Measurements from ENCODE around the gene TRIM38. TPM values are rescaled to one million over a fixed set of nuclear protein-coding genes. Genes with fewer than 3 reads are reported as not detected.

The TRIM38 gene
- total and polyA plus RNA-seq, 2 of the 13 experiments (the other 11 are each of a cell fraction or from before 2014, with no cell fraction given), result 2.5 to 3.1 TPM

- TF ChIP-seq RXRA (CRISPR knock-in tag; IDR thresholded peaks at IDR 0.05) (peak; percentile 62), UBTF (CRISPR knock-in tag; IDR thresholded peaks at IDR 0.05) (peak; percentile 98), ZNF30 (CRISPR knock-in tag; IDR thresholded peaks at IDR 0.05) (no peak), HOMEZ (CRISPR knock-in tag; IDR thresholded peaks at IDR 0.05; ENCODE audit: low read depth) (peak; percentile 94; the same call in 1 of the 2 replicates), ZNF431 (CRISPR knock-in tag; IDR thresholded peaks at IDR 0.05; ENCODE audit: borderline replicate concordance, low read depth) (no peak; the same call in 1 of the 2 replicates), RBAK (CRISPR knock-in tag; IDR thresholded peaks at IDR 0.05) (peak; percentile 30; the same call in 1 of the 2 replicates), CAMTA2 (CRISPR knock-in tag; IDR thresholded peaks at IDR 0.05; ENCODE audit: borderline replicate concordance) (peak; percentile 33; the same call in 1 of the 2 replicates), RXRB (CRISPR knock-in tag; IDR thresholded peaks at IDR 0.05; ENCODE audit: borderline replicate concordance) (peak; percentile 10; the same call in 1 of the 2 replicates), ZBTB1 (CRISPR knock-in tag; IDR thresholded peaks at IDR 0.05; ENCODE audit: borderline replicate concordance) (no peak), HES4 (CRISPR knock-in tag; IDR thresholded peaks at IDR 0.05; ENCODE audit: borderline replicate concordance) (no peak), NFATC3 (CRISPR knock-in tag; IDR thresholded peaks at IDR 0.05) (no peak), KLF6 (CRISPR knock-in tag; IDR thresholded peaks at IDR 0.05) (no peak), KDM3A (CRISPR knock-in tag; IDR thresholded peaks at IDR 0.05; ENCODE audit: low read depth) (no peak), LCORL (IDR thresholded peaks at IDR 0.05) (no peak), LCORL (CRISPR knock-in tag; IDR thresholded peaks at IDR 0.05) (no peak; the same call in 1 of the 2 replicates), KLF15 (CRISPR knock-in tag; IDR thresholded peaks at IDR 0.05; ENCODE audit: borderline replicate concordance) (no peak), ZSCAN22 (CRISPR knock-in tag; IDR thresholded peaks at IDR 0.05) (no peak), ZNF670 (CRISPR knock-in tag; IDR thresholded peaks at IDR 0.05; ENCODE audit: borderline replicate concordance) (no peak), ADNP (CRISPR knock-in tag; IDR thresholded peaks at IDR 0.05) (no peak), PPARG (CRISPR knock-in tag; conservative IDR thresholded peaks at IDR 0.05) (no peak; the same call in 1 of the 2 replicates), ZNF205 (CRISPR knock-in tag; IDR thresholded peaks at IDR 0.05) (no peak), BRF2 (CRISPR knock-in tag; IDR thresholded peaks at IDR 0.05) (peak; percentile 21; the same call in 1 of the 2 replicates), ZNF614 (CRISPR knock-in tag; IDR thresholded peaks at IDR 0.05; ENCODE audit: borderline replicate concordance) (peak; percentile 54; the same call in 1 of the 2 replicates), SMARCC2 (IDR thresholded peaks at IDR 0.05) (no peak)
Measured at GRCh38 chr6:26033085-26033940, 70.7 kb downstream of the TRIM38 start (continued).
